MM.1S (cell line): Measurements from ENCODE around the gene HSD17B14.

ENCODE experiments used
- DNase-seq: peaks from one replicate; pipeline ENCODE4 v3.0.0-alpha.2; 2015
- H2AFZ ChIP-seq: fragments of 300-600 bp; sonication (generic); 2 replicates; pipeline ENCODE4 v1.6.0; 2016; ENCODE audit warnings: antibody characterized with exemption, low read length
- H3F3A ChIP-seq: fragments of 300-600 bp; sonication (generic); 2 replicates; pipeline ENCODE4 v1.6.1; 2016; ENCODE audit warnings: mild to moderate bottlenecking, antibody characterized with exemption, low read length, moderate library complexity, mixed read lengths; ENCODE audit not compliant: insufficient read depth
- H3K27ac ChIP-seq: fragments of 300-600 bp; sonication (generic); 2 replicates; pipeline ENCODE4 v1.5.1; 2016; ENCODE audit warnings: mild to moderate bottlenecking, low read length
- H3K27me3 ChIP-seq: fragments of 300-600 bp; sonication (generic); replicated peaks from 2 replicates; pipeline ENCODE4 v1.6.0; 2016; ENCODE audit warnings: low read length; ENCODE audit not compliant: insufficient read depth
- H3K36me3 ChIP-seq: fragments of 300-600 bp; sonication (generic); replicated peaks from 2 replicates; pipeline ENCODE4 v1.6.1; 2016; ENCODE audit warnings: mild to moderate bottlenecking, low read length, mixed read lengths; ENCODE audit not compliant: insufficient read depth
- H3K4me1 ChIP-seq: fragments of 300-600 bp; sonication (generic); 2 replicates; pipeline ENCODE4 v1.6.1; 2016; ENCODE audit warnings: low read length, mixed read lengths
- H3K4me2 ChIP-seq: fragments of 300-600 bp; sonication (generic); 2 replicates; pipeline ENCODE4 v1.6.0; 2016; ENCODE audit warnings: low read depth, low read length
- H3K4me3 ChIP-seq: fragments of 300-600 bp; sonication (generic); 2 replicates; pipeline ENCODE4 v1.5.1; 2016; ENCODE audit warnings: low read length, mixed read lengths
- H3K79me2 ChIP-seq: fragments of 300-600 bp; sonication (generic); 2 replicates; pipeline ENCODE4 v1.6.1; 2016; ENCODE audit warnings: mixed run types, low read length, mixed read lengths
- H3K9ac ChIP-seq: fragments of 300-600 bp; sonication (generic); 2 replicates; pipeline ENCODE4 v1.6.1; 2016; ENCODE audit warnings: low read length, mixed read lengths
- H3K9me2 ChIP-seq: fragments of 300-600 bp; sonication (generic); replicated peaks from 2 replicates; pipeline ENCODE4 v1.6.1; 2016; ENCODE audit warnings: mild to moderate bottlenecking, low read length, mixed read lengths; ENCODE audit not compliant: insufficient read depth
- H3K9me3 ChIP-seq: fragments of 300-600 bp; sonication (generic); replicated peaks from 2 replicates; pipeline ENCODE4 v1.6.1; 2016; ENCODE audit warnings: mild to moderate bottlenecking, low read length, mixed read lengths; ENCODE audit not compliant: insufficient read depth
- H4K20me1 ChIP-seq: fragments of 300-600 bp; sonication (generic); 2 replicates; pipeline ENCODE4 v1.6.1; 2016; ENCODE audit warnings: mild to moderate bottlenecking, low read length, moderate library complexity, mixed read lengths; ENCODE audit not compliant: insufficient read depth
- EZH2 ChIP-seq: fragments of 300-600 bp; sonication (generic); optimal IDR thresholded peaks from 2 replicates; pipeline ENCODE3; 2017; ENCODE audit warnings: low read depth, mild to moderate bottlenecking, antibody characterized with exemption, low read length, mixed read lengths
- EZH2phosphoT487 ChIP-seq: fragments of 300-600 bp; sonication (generic); IDR thresholded peaks from 2 replicates; pipeline ENCODE4 v1.6.1; 2018; ENCODE audit warnings: antibody characterized with exemption, low read length
- TF ChIP-seq, protein P1 (sequence below): fragments of 300-600 bp; sonication (generic); IDR thresholded peaks from 2 replicates; pipeline ENCODE4 v1.5.1; 2016; ENCODE audit warnings: antibody characterized with exemption, low read length, mixed read lengths

Gene HSD17B14

DNA sequence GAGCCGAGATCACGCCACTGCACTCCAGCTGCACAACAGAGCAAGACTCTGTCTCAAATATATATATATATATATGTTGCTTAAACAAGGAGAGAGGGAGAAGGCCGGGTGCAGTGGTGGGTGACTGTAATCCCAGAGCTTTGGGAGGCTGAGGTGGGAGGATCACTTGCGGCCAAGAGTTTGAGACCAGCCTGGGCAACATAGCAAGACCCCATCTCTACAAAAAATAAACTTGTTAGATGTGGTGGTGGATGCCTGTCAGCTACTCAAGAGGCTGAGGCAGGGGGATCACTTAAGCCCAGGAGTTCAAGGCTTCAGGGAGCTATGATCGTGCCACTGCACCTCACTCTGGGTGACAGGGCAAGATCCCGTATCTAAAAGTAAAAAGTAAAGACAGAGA lies 5.3 kb upstream of the HSD17B14 start:
- Histone ChIP-seq H2AFZ (no peak overlapping the region), H3K9ac (no peak overlapping the region), H3K4me2 (no peak overlapping the region), H3F3A (0 out of 2 replicates have a peak, but pooled peaks cover 3% of the 10 kb centered on the region), H3K27ac (no peak overlapping the region), H3K9me2 (no peaks in the 10 kb centered on the region), H3K79me2 (no peaks in the 10 kb centered on the region), H3K4me3 (no peak overlapping the region), H3K4me1 (no peaks in the 10 kb centered on the region), H3K9me3 (no peaks in the 10 kb centered on the region), H4K20me1 (no peaks in the 10 kb centered on the region), H3K27me3 (peaks cover 8% of the 10 kb centered on the region; the same call in 1 of the 2 replicates), H3K36me3 (no peaks in the 10 kb centered on the region)
- TF ChIP-seq EZH2phosphoT487: no peak
- TF ChIP-seq, protein P1, sequence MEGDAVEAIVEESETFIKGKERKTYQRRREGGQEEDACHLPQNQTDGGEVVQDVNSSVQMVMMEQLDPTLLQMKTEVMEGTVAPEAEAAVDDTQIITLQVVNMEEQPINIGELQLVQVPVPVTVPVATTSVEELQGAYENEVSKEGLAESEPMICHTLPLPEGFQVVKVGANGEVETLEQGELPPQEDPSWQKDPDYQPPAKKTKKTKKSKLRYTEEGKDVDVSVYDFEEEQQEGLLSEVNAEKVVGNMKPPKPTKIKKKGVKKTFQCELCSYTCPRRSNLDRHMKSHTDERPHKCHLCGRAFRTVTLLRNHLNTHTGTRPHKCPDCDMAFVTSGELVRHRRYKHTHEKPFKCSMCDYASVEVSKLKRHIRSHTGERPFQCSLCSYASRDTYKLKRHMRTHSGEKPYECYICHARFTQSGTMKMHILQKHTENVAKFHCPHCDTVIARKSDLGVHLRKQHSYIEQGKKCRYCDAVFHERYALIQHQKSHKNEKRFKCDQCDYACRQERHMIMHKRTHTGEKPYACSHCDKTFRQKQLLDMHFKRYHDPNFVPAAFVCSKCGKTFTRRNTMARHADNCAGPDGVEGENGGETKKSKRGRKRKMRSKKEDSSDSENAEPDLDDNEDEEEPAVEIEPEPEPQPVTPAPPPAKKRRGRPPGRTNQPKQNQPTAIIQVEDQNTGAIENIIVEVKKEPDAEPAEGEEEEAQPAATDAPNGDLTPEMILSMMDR: no peak
- no peak for TF ChIP-seq EZH2
- DNase-seq: no peak

DNA sequence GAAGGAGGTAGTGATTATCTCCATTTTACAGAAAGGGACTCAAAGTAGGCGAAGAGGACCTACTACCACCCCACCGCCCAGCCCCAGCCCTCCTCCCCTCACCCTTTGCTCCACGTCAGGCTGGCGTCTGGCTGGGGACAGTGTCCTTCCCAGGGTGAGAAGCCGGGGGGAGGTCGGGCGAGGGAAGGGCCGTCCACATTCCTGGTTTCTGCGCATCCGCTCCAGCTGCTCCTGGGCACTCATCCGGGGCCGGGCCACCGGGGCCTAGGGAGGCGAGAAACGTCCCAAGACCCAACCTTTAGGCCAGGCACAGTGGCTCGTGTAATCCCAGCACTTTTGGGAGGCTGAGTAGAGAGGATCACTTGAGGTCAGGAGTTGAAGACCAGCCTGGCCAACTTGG lies 4.8 kb upstream of the HSD17B14 start:
- DNase-seq: no peak
- TF ChIP-seq, protein P1: no peak
- TF ChIP-seq EZH2phosphoT487 (no peak), EZH2 (no peak)
- H4K20me1 ChIP-seq: no peaks in the 10 kb centered on the region

GRCh38 chr19:48837687-48838086 lies 1.4 kb upstream of the HSD17B14 start:
- Histone ChIP-seq H3K36me3 (no peaks in the 10 kb centered on the region), H3K27me3 (peaks cover 8% of the 10 kb centered on the region; the same call in 1 of the 2 replicates), H3K79me2 (no peaks in the 10 kb centered on the region), H3K9me3 (no peaks in the 10 kb centered on the region), H3K4me3 (no peak overlapping the region), H3K9ac (no peak overlapping the region), H2AFZ (no peak overlapping the region), H3K9me2 (no peaks in the 10 kb centered on the region), H3K4me2 (no peak overlapping the region), H4K20me1 (no peaks in the 10 kb centered on the region), H3K4me1 (no peaks in the 10 kb centered on the region), H3K27ac (no peak overlapping the region), H3F3A (0 out of 2 replicates have a peak, but pooled peaks cover 3% of the 10 kb centered on the region)
- DNase-seq: no peak
- TF ChIP-seq, protein P1: no peak
- TF ChIP-seq EZH2 (no peak), EZH2phosphoT487 (no peak)

More for the DNA sequence above, 4.8 kb upstream of the HSD17B14 start:
- Histone ChIP-seq H3K79me2 (no peaks in the 10 kb centered on the region), H3K27ac (no peak overlapping the region), H3K9me3 (no peaks in the 10 kb centered on the region), H3K4me1 (no peaks in the 10 kb centered on the region), H3K4me2 (no peak overlapping the region), H2AFZ (no peak overlapping the region), H3K27me3 (peaks cover 8% of the 10 kb centered on the region; the same call in 1 of the 2 replicates), H3F3A (0 out of 2 replicates have a peak, but pooled peaks cover 3% of the 10 kb centered on the region), H3K9ac (no peak overlapping the region), H3K36me3 (no peaks in the 10 kb centered on the region), H3K4me3 (no peak overlapping the region), H3K9me2 (no peaks in the 10 kb centered on the region)
